DND-41 (cell line): ENCODE data around the gene CLCNKB.

Experiments used
- EZH2 ChIP-seq: IDR thresholded peaks from 3 replicates; pipeline ENCODE4 v1.6.1; 2012; ENCODE audit warnings: borderline replicate concordance, low read depth, mild to moderate bottlenecking, moderate library complexity, low read length, inconsistent platforms; ENCODE audit not compliant: severe bottlenecking
- TF ChIP-seq, protein P1 (sequence below): IDR thresholded peaks from 2 replicates; pipeline ENCODE4 v1.5.1; 2012; ENCODE audit warnings: borderline replicate concordance, low read length, moderate library complexity, mild to moderate bottlenecking; ENCODE audit not compliant: poor library complexity, severe bottlenecking; ENCODE audit errors: extremely low read depth

- TF ChIP-seq, protein P1, sequence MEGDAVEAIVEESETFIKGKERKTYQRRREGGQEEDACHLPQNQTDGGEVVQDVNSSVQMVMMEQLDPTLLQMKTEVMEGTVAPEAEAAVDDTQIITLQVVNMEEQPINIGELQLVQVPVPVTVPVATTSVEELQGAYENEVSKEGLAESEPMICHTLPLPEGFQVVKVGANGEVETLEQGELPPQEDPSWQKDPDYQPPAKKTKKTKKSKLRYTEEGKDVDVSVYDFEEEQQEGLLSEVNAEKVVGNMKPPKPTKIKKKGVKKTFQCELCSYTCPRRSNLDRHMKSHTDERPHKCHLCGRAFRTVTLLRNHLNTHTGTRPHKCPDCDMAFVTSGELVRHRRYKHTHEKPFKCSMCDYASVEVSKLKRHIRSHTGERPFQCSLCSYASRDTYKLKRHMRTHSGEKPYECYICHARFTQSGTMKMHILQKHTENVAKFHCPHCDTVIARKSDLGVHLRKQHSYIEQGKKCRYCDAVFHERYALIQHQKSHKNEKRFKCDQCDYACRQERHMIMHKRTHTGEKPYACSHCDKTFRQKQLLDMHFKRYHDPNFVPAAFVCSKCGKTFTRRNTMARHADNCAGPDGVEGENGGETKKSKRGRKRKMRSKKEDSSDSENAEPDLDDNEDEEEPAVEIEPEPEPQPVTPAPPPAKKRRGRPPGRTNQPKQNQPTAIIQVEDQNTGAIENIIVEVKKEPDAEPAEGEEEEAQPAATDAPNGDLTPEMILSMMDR = no peak
- no peak for TF ChIP-seq EZH2
These were observed 33.3 kb downstream of the CLCNKB start for GRCh38 chr1:16076865-16077238.
